ENCODE measurements around the gene PHTF2. TPM values are rescaled to one million over a fixed set of nuclear protein-coding genes. Genes with fewer than 3 reads are reported as not detected.

PHTF2 gene
- total and polyA plus RNA-seq, 2 experiments from 2014 or later = 13.3 to 26.9 TPM

- DNase-seq (ENCODE audit: low spot score) = no peak
- H3K27ac ChIP-seq = no peak overlapping the region
- 59% methylated on average over 2 of the region's 2 CpGs for WGBS (ENCODE audit: low lambda C conversion rate, missing lambda C conversion rate)
These were observed 29.4 kb downstream of the PHTF2 start for GRCh38 chr7:77827999-77828398.

DNA sequence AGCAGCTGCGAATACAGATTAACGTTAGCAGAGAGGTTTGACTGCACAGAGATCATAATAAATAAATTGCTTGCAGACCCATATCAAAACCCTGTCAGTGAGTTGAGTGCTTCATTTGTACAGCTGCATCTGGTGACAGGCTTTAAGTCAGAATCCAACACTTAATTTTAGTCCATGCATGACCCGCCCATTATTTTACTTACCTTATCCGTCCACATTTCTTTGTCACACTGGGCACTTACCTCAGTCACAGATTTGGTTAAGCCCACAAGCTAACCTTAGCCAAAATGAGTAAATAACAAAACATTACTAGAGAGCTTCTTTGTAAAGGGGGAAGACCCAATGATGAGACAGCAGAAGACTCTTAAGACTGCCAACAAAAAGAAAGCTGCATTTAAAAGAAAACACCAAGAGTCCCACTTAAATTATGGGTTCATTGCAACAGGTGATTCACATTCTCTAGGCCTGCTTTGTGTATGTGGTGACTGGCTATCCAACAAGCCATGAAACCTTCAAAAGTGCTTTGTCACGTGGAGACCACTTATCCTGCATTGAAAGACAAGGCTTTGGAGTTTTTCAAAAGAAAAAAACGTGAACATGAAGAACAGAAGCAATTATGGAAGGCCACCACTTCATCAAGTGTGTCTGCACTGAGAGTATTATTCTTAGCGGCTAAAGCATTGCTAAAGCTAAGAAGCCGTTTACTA is 32.2 kb downstream of the PHTF2 start:
- Histone ChIP-seq H3K4me3 (no peak overlapping the region), H2AFZ (no peak overlapping the region)
- 87% methylated on average over 8 of the region's 8 CpGs for WGBS (ENCODE audit: low lambda C conversion rate, missing lambda C conversion rate)

More at GRCh38 chr7:77827999-77828398, 29.4 kb downstream of the PHTF2 start:
- Histone ChIP-seq H3K9me3 (ENCODE audit: low read depth) (peaks cover 3% of the 10 kb centered on the region), H3K4me2 (no peak overlapping the region), H3K9me2 (replicated peaks; ENCODE audit: insufficient read depth) (no peaks in the 10 kb centered on the region), H4K20me1 (ENCODE audit: insufficient read depth, poor library complexity, severe bottlenecking) (no peaks in the 10 kb centered on the region), H3K27me3 (no peaks in the 10 kb centered on the region), H3K4me1 (ENCODE audit: insufficient read depth) (no peaks in the 10 kb centered on the region), H3K36me3 (replicated peaks; ENCODE audit: insufficient read depth, low read depth) (no peaks in the 10 kb centered on the region), H2AFZ (no peak overlapping the region), H3K79me2 (peaks cover 57% of the 10 kb centered on the region), H3K4me3 (no peak overlapping the region)
- TF ChIP-seq, protein P1, sequence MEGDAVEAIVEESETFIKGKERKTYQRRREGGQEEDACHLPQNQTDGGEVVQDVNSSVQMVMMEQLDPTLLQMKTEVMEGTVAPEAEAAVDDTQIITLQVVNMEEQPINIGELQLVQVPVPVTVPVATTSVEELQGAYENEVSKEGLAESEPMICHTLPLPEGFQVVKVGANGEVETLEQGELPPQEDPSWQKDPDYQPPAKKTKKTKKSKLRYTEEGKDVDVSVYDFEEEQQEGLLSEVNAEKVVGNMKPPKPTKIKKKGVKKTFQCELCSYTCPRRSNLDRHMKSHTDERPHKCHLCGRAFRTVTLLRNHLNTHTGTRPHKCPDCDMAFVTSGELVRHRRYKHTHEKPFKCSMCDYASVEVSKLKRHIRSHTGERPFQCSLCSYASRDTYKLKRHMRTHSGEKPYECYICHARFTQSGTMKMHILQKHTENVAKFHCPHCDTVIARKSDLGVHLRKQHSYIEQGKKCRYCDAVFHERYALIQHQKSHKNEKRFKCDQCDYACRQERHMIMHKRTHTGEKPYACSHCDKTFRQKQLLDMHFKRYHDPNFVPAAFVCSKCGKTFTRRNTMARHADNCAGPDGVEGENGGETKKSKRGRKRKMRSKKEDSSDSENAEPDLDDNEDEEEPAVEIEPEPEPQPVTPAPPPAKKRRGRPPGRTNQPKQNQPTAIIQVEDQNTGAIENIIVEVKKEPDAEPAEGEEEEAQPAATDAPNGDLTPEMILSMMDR (IDR thresholded peaks at IDR 0.05; ENCODE audit: poor library complexity) = no peak
- TF ChIP-seq EZH2phosphoT487 (IDR thresholded peaks at IDR 0.05; ENCODE audit: low read depth, severe bottlenecking, unreplicated experiment) (no peak), EZH2 (IDR thresholded peaks at IDR 0.05; ENCODE audit: borderline replicate concordance) (no peak)

DNA sequence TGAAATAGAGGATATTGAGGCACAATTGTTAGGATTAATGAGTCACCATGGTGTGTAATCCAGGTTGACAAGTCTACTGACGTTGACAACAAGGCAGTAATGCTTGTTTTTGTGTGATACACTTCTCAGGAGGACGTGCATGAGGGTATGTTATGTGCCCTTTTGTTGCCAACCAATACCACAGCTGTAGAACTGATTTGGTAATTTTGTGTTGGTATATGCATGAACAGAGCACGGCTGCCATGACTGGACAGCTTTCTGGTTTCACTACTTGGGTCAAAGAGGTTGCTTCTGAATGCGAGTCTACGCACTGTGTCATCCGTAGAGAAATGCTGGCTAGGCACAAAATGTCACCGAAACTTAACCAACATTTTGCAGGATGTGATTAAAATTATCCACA is 32.9 kb downstream of the PHTF2 start:
- H3K36me3 ChIP-seq (replicated peaks; ENCODE audit: insufficient read depth, low read depth) = no peaks in the 10 kb centered on the region
- 97% methylated on average over 7 of the region's 7 CpGs for WGBS (ENCODE audit: low lambda C conversion rate, missing lambda C conversion rate)
- no peaks in the 10 kb centered on the region for H3K9me2 ChIP-seq (replicated peaks; ENCODE audit: insufficient read depth)
- H3K79me2 ChIP-seq = peaks cover 47% of the 10 kb centered on the region
- no peak for TF ChIP-seq EZH2phosphoT487 (IDR thresholded peaks at IDR 0.05; ENCODE audit: low read depth, severe bottlenecking, unreplicated experiment)
- no peak for TF ChIP-seq EZH2 (IDR thresholded peaks at IDR 0.05; ENCODE audit: borderline replicate concordance)
- TF ChIP-seq, protein P1 (IDR thresholded peaks at IDR 0.05; ENCODE audit: poor library complexity) = no peak
- H3K9me3 ChIP-seq (ENCODE audit: low read depth) = no peaks in the 10 kb centered on the region
- no peak overlapping the region for H2AFZ ChIP-seq
- no peak overlapping the region for H3K27ac ChIP-seq
- H4K20me1 ChIP-seq (ENCODE audit: insufficient read depth, poor library complexity, severe bottlenecking) = no peaks in the 10 kb centered on the region
- H3K4me1 ChIP-seq (ENCODE audit: insufficient read depth) = no peaks in the 10 kb centered on the region
- no peak overlapping the region for H3K4me3 ChIP-seq
- H3K4me2 ChIP-seq = no peak overlapping the region
- DNase-seq (ENCODE audit: low spot score) = no peak
- H3K27me3 ChIP-seq = no peaks in the 10 kb centered on the region

More for the DNA sequence above, 32.2 kb downstream of the PHTF2 start:
- H3K4me2 ChIP-seq = no peak overlapping the region
- H3K27ac ChIP-seq = no peak overlapping the region
- H3K79me2 ChIP-seq = peaks cover 49% of the 10 kb centered on the region
- no peaks in the 10 kb centered on the region for H4K20me1 ChIP-seq (ENCODE audit: insufficient read depth, poor library complexity, severe bottlenecking)
- no peak for DNase-seq (ENCODE audit: low spot score)
- H3K4me1 ChIP-seq (ENCODE audit: insufficient read depth) = no peaks in the 10 kb centered on the region
- no peaks in the 10 kb centered on the region for H3K9me3 ChIP-seq (ENCODE audit: low read depth)
- TF ChIP-seq, protein P1 (IDR thresholded peaks at IDR 0.05; ENCODE audit: poor library complexity) = no peak
- no peak for TF ChIP-seq EZH2phosphoT487 (IDR thresholded peaks at IDR 0.05; ENCODE audit: low read depth, severe bottlenecking, unreplicated experiment)
- TF ChIP-seq EZH2 (IDR thresholded peaks at IDR 0.05; ENCODE audit: borderline replicate concordance) = no peak
- no peaks in the 10 kb centered on the region for H3K27me3 ChIP-seq
- H3K9me2 ChIP-seq (replicated peaks; ENCODE audit: insufficient read depth) = no peaks in the 10 kb centered on the region
- H3K36me3 ChIP-seq (replicated peaks; ENCODE audit: insufficient read depth, low read depth) = no peaks in the 10 kb centered on the region

Measured in hepatocyte (in vitro differentiated cells).